ENCODE data around the gene SMOC1.

GRCh38 chr14:69999261-69999674 lies 120.1 kb downstream of the SMOC1 start:
- no peak for TF ChIP-seq POLR2AphosphoS5 (IDR thresholded peaks at IDR 0.05; ENCODE audit: low read depth, low read length)
- TF ChIP-seq, protein P1, sequence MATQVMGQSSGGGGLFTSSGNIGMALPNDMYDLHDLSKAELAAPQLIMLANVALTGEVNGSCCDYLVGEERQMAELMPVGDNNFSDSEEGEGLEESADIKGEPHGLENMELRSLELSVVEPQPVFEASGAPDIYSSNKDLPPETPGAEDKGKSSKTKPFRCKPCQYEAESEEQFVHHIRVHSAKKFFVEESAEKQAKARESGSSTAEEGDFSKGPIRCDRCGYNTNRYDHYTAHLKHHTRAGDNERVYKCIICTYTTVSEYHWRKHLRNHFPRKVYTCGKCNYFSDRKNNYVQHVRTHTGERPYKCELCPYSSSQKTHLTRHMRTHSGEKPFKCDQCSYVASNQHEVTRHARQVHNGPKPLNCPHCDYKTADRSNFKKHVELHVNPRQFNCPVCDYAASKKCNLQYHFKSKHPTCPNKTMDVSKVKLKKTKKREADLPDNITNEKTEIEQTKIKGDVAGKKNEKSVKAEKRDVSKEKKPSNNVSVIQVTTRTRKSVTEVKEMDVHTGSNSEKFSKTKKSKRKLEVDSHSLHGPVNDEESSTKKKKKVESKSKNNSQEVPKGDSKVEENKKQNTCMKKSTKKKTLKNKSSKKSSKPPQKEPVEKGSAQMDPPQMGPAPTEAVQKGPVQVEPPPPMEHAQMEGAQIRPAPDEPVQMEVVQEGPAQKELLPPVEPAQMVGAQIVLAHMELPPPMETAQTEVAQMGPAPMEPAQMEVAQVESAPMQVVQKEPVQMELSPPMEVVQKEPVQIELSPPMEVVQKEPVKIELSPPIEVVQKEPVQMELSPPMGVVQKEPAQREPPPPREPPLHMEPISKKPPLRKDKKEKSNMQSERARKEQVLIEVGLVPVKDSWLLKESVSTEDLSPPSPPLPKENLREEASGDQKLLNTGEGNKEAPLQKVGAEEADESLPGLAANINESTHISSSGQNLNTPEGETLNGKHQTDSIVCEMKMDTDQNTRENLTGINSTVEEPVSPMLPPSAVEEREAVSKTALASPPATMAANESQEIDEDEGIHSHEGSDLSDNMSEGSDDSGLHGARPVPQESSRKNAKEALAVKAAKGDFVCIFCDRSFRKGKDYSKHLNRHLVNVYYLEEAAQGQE (IDR thresholded peaks at IDR 0.05; ENCODE audit: insufficient read depth in 1 of 2, low read depth in 2 of 2, low read length in 2 of 2): 0 out of 4 replicates have a peak, but pooled peaks of 1 of the 2 experiments have one; percentile 13

Measured in PFSK-1 (cell line).